Panc1 (cell line): ENCODE data around the gene SFSWAP.

Source experiments
- POLR2AphosphoS5 ChIP-seq: IDR thresholded peaks from 2 replicates; pipeline ENCODE4 v1.6.1; 2012; ENCODE audit warnings: mild to moderate bottlenecking, low read depth, low read length, moderate library complexity
- SIN3A ChIP-seq: IDR thresholded peaks from 2 replicates; pipeline ENCODE4 v1.6.1; 2012; ENCODE audit warnings: low read depth, mild to moderate bottlenecking, low read length, moderate library complexity, borderline replicate concordance; ENCODE audit not compliant: insufficient read depth
- TF ChIP-seq, protein P1 (sequence below): fragments of 450-650 bp; IDR thresholded peaks from 2 replicates; pipeline ENCODE4 v1.5.1; 2017; ENCODE audit warnings: mild to moderate bottlenecking
- TF ChIP-seq, protein P2 (sequence below), 2 experiments: IDR thresholded peaks; 2 replicates each; pipeline ENCODE4 v1.6.1; 2011 to 2012; ENCODE audit warnings: low read depth in 2 of 2, control low read depth in 1 of 2, low read length in 1 of 2, mild to moderate bottlenecking in 1 of 2, moderate library complexity in 1 of 2; ENCODE audit not compliant: insufficient read depth in 1 of 2

- TF ChIP-seq, protein P1, sequence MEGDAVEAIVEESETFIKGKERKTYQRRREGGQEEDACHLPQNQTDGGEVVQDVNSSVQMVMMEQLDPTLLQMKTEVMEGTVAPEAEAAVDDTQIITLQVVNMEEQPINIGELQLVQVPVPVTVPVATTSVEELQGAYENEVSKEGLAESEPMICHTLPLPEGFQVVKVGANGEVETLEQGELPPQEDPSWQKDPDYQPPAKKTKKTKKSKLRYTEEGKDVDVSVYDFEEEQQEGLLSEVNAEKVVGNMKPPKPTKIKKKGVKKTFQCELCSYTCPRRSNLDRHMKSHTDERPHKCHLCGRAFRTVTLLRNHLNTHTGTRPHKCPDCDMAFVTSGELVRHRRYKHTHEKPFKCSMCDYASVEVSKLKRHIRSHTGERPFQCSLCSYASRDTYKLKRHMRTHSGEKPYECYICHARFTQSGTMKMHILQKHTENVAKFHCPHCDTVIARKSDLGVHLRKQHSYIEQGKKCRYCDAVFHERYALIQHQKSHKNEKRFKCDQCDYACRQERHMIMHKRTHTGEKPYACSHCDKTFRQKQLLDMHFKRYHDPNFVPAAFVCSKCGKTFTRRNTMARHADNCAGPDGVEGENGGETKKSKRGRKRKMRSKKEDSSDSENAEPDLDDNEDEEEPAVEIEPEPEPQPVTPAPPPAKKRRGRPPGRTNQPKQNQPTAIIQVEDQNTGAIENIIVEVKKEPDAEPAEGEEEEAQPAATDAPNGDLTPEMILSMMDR = no peak
- TF ChIP-seq POLR2AphosphoS5 (no peak), SIN3A (no peak)
- TF ChIP-seq, protein P2, sequence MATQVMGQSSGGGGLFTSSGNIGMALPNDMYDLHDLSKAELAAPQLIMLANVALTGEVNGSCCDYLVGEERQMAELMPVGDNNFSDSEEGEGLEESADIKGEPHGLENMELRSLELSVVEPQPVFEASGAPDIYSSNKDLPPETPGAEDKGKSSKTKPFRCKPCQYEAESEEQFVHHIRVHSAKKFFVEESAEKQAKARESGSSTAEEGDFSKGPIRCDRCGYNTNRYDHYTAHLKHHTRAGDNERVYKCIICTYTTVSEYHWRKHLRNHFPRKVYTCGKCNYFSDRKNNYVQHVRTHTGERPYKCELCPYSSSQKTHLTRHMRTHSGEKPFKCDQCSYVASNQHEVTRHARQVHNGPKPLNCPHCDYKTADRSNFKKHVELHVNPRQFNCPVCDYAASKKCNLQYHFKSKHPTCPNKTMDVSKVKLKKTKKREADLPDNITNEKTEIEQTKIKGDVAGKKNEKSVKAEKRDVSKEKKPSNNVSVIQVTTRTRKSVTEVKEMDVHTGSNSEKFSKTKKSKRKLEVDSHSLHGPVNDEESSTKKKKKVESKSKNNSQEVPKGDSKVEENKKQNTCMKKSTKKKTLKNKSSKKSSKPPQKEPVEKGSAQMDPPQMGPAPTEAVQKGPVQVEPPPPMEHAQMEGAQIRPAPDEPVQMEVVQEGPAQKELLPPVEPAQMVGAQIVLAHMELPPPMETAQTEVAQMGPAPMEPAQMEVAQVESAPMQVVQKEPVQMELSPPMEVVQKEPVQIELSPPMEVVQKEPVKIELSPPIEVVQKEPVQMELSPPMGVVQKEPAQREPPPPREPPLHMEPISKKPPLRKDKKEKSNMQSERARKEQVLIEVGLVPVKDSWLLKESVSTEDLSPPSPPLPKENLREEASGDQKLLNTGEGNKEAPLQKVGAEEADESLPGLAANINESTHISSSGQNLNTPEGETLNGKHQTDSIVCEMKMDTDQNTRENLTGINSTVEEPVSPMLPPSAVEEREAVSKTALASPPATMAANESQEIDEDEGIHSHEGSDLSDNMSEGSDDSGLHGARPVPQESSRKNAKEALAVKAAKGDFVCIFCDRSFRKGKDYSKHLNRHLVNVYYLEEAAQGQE (IDR thresholded peaks at IDR 0.05; ENCODE audit: insufficient read depth in 1 of 2, low read depth in 2 of 2, low read length in 1 of 2) = no peak
Observed at GRCh38 chr12:131783915-131784541, 73.1 kb downstream of the SFSWAP start.
